Type B pancreatic cell (in vitro differentiated cells): ENCODE data around the gene SNTG2. TPM values are rescaled to one million over a fixed set of nuclear protein-coding genes. Genes with fewer than 3 reads are reported as not detected.

Experiments used
- DNase-seq: peaks from one replicate; pipeline ENCODE4 v3.0.0; 2021; ENCODE audit warnings: mixed read lengths; ENCODE audit not compliant: unreplicated experiment; ENCODE audit errors: extremely low spot score
- H3K27ac Mint-ChIP-seq: 2 replicates; pipeline ENCODE4 v1.8.0; 2021; ENCODE audit warnings: mild to moderate bottlenecking, mixed read lengths
- H3K27me3 Mint-ChIP-seq: 2 replicates; pipeline ENCODE4 v1.8.0; 2021; ENCODE audit warnings: mixed read lengths
- H3K36me3 Mint-ChIP-seq: 2 replicates; pipeline ENCODE4 v1.8.0; 2021; ENCODE audit warnings: mixed read lengths
- H3K4me1 Mint-ChIP-seq: one replicate; pipeline ENCODE4 v1.8.0; 2021; ENCODE audit warnings: mixed read lengths; ENCODE audit not compliant: unreplicated experiment
- H3K4me3 Mint-ChIP-seq: 2 replicates; pipeline ENCODE4 v1.8.0; 2021; ENCODE audit warnings: mild to moderate bottlenecking, mixed read lengths
- H3K9me3 Mint-ChIP-seq: 2 replicates; pipeline ENCODE4 v1.8.0; 2021; ENCODE audit warnings: mixed read lengths
- total RNA-seq: library from RNA; stranded (reverse); gene quantifications from 2 replicates; pipeline ENCODE4 v1.2.1, GENCODE V29; 2021; ENCODE audit warnings: low replicate concordance
- TF ChIP-seq, protein P1 (sequence below): fragments of 200-600 bp; sonication (generic); conservative IDR thresholded peaks from 2 replicates; pipeline ENCODE4 v1.5.0; 2021; ENCODE audit warnings: antibody characterized with exemption, mild to moderate bottlenecking

SNTG2 gene
- total RNA-seq, 1 donor from 2014 or later, result 1.1 TPM

GRCh38 chr2:923832-924601, 26.6 kb upstream of the SNTG2 start:
- DNase-seq, result no peak
- Mint-ChIP-seq H3K4me1 (peaks cover 9% of the 10 kb centered on the region), H3K27me3 (peaks cover 19% of the 10 kb centered on the region), H3K27ac (peak overlapping the region; percentile 24), H3K4me3 (no peak overlapping the region), H3K36me3 (no peaks in the 10 kb centered on the region), H3K9me3 (no peaks in the 10 kb centered on the region)
- TF ChIP-seq, protein P1, sequence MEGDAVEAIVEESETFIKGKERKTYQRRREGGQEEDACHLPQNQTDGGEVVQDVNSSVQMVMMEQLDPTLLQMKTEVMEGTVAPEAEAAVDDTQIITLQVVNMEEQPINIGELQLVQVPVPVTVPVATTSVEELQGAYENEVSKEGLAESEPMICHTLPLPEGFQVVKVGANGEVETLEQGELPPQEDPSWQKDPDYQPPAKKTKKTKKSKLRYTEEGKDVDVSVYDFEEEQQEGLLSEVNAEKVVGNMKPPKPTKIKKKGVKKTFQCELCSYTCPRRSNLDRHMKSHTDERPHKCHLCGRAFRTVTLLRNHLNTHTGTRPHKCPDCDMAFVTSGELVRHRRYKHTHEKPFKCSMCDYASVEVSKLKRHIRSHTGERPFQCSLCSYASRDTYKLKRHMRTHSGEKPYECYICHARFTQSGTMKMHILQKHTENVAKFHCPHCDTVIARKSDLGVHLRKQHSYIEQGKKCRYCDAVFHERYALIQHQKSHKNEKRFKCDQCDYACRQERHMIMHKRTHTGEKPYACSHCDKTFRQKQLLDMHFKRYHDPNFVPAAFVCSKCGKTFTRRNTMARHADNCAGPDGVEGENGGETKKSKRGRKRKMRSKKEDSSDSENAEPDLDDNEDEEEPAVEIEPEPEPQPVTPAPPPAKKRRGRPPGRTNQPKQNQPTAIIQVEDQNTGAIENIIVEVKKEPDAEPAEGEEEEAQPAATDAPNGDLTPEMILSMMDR, result no peak

- no peak for DNase-seq
- H3K4me3 Mint-ChIP-seq, result no peak overlapping the region
- peaks cover 9% of the 10 kb centered on the region for H3K4me1 Mint-ChIP-seq
- no peaks in the 10 kb centered on the region for H3K9me3 Mint-ChIP-seq
- no peaks in the 10 kb centered on the region for H3K36me3 Mint-ChIP-seq
- H3K27me3 Mint-ChIP-seq, result peaks cover 19% of the 10 kb centered on the region
- H3K27ac Mint-ChIP-seq, result no peak overlapping the region
- TF ChIP-seq, protein P1, result no peak
Observed at GRCh38 chr2:924701-925100, 25.9 kb upstream of the SNTG2 start.

DNA sequence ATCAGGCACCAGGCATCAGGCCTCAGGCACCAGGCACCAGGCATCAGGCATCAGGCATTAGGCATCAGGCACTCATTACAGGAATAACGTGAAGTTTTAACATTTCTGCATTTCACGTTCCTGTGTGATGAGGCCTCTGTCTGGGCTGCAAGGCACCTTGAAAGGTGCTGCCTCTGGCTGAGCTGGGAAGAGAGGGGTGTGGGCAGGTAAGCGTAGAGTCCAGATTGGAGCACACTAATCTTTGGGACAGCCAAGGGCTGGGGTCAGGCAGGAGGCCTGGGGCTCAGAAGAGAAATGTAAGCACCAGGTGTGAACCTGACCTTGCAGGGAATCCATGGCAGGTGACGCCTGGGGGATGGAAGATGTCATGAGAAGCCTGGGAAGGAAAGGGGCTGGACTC, 25.3 kb upstream of the SNTG2 start:
- DNase-seq, result no peak
- TF ChIP-seq, protein P1, result no peak

DNA sequence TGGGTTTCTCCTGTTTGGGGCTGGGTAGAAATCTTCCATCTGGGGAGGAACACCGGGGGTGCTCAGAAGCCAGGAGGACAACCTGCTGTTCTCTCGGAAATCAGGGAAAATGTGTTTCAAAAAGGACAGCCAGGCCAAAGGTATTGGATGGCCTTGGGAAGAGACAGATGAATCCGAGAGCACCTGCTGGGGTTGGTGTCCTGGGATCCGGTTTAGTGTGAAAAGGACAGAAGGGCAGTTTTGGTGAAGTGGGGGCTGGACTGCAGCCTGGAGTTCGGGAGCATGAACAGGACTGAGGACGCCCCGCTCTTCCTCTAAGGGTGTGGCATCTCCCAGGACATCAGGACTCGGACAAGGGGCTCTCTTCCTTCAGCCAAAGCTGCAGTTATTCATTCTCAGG, 24.9 kb upstream of the SNTG2 start:
- peaks cover 19% of the 10 kb centered on the region for H3K27me3 Mint-ChIP-seq
- peak overlapping the region; percentile 29 for H3K27ac Mint-ChIP-seq
- H3K36me3 Mint-ChIP-seq, result no peaks in the 10 kb centered on the region
- peaks cover 9% of the 10 kb centered on the region for H3K4me1 Mint-ChIP-seq
- TF ChIP-seq, protein P1, result no peak
- no peaks in the 10 kb centered on the region for H3K9me3 Mint-ChIP-seq
- no peak overlapping the region for H3K4me3 Mint-ChIP-seq
- DNase-seq, result no peak

More for the DNA sequence above, 25.3 kb upstream of the SNTG2 start:
- Mint-ChIP-seq H3K4me3 (peak overlapping the region; percentile 10), H3K27me3 (peaks cover 19% of the 10 kb centered on the region), H3K36me3 (no peaks in the 10 kb centered on the region), H3K27ac (peak overlapping the region; percentile 29), H3K9me3 (no peaks in the 10 kb centered on the region), H3K4me1 (peaks cover 9% of the 10 kb centered on the region)

DNA sequence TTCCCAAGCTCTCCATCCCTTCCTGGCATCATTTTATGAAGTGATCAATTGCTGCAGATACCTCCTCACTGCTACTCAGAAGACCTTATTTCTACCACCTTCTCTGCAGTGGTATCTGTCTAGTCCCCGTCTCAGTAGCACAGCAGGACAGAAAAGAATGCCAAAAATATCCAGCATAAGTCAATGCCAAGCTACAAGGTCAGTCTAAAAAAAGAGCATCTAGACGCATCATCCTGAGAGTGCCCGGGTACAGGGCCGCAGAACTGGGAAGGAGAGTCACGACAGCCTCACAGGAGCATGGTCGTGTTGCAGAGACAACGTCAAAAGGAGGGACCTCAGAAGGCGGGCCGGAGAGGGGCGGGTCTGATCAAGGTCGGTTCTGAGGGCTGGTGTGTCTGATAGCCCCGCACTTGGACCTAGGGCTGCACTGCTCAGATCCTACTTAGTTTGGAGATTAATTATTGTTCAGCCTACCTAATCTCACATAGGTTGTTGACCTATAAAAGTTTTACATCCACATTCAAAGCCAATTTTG, 24.3 kb upstream of the SNTG2 start:
- DNase-seq, result no peak
- Mint-ChIP-seq H3K4me1 (peaks cover 9% of the 10 kb centered on the region), H3K4me3 (no peak overlapping the region), H3K27me3 (peaks cover 22% of the 10 kb centered on the region), H3K36me3 (no peaks in the 10 kb centered on the region), H3K9me3 (no peaks in the 10 kb centered on the region), H3K27ac (no peak overlapping the region)
- TF ChIP-seq, protein P1, result no peak
